ENCODE results near the gene FAM20C. TPM values are rescaled to one million over a fixed set of nuclear protein-coding genes. Genes with fewer than 3 reads are reported as not detected.

The FAM20C gene
- total and polyA plus RNA-seq, 2 of the 8 experiments (the other 6 are each of a cell fraction or from before 2014, with no cell fraction given): 9.5 to 34.8 TPM

- Histone ChIP-seq H3K4me1 (replicated peaks in 1 of 4; ENCODE audit: control insufficient read depth in 3 of 4, insufficient read depth in 4 of 4, low read length in 3 of 4) (no peaks in the 10 kb centered on the region), H3K4me3 (ENCODE audit: extremely low read depth in 1 of 4, insufficient read depth in 2 of 4, low read depth in 3 of 4, low read length in 4 of 4) (no peak overlapping the region), H3K4me2 (ENCODE audit: insufficient read depth in 1 of 2, low read depth in 2 of 2, low read length in 2 of 2) (no peak overlapping the region), H4K8ac (ENCODE audit: extremely low read depth, insufficient read depth, low read length) (no peak overlapping the region), H3K9ac (replicated peaks in 1 of 4; ENCODE audit: extremely low read depth in 1 of 4, low read depth in 3 of 4, low read length in 3 of 4) (no peak overlapping the region), H3K9me3 (ENCODE audit: insufficient read depth in 2 of 2, low read depth in 1 of 2, low read length in 1 of 2) (peaks cover 0 to 6% of the 10 kb centered on the region in 2 experiments; a peak in 1 of 4 replicates), H2BK120ac (replicated peaks; ENCODE audit: low read depth, low read length) (no peak overlapping the region), H3K23ac (ENCODE audit: insufficient read length) (no peak overlapping the region), H4K20me1 (replicated peaks in 1 of 2; ENCODE audit: control insufficient read depth in 1 of 2, insufficient read depth in 2 of 2, low read length in 2 of 2) (peaks cover 3 to 7% of the 10 kb centered on the region in 2 experiments), H3K4ac (replicated peaks; ENCODE audit: insufficient read length, low read depth, low read length) (no peak overlapping the region), H3K14ac (ENCODE audit: insufficient read length) (no peak overlapping the region), H3K36me3 (ENCODE audit: control insufficient read depth in 2 of 4, insufficient read depth in 4 of 4, low read length in 3 of 4) (peaks cover 0 to 3% (median 0%) of the 10 kb centered on the region in 4 experiments; a peak in 3 of 8 replicates), H3K79me1 (ENCODE audit: low read depth, low read length) (peaks cover 9% of the 10 kb centered on the region), H4K5ac (ENCODE audit: insufficient read length, low read depth, low read length) (no peak overlapping the region), H2BK5ac (ENCODE audit: low read depth, low read length) (no peak overlapping the region), H2AK5ac (ENCODE audit: low read depth, low read length) (no peak overlapping the region), H3K27ac (ENCODE audit: low read depth, low read length) (no peak overlapping the region), H4K91ac (replicated peaks; ENCODE audit: insufficient read length, low read length) (no peak overlapping the region), H2BK12ac (ENCODE audit: low read depth, low read length) (no peak overlapping the region), H3K18ac (ENCODE audit: extremely low read depth, low read length) (no peak overlapping the region), H2BK20ac (ENCODE audit: low read length) (no peak overlapping the region), H2AFZ (ENCODE audit: low read length) (no peak overlapping the region), H3K79me2 (ENCODE audit: control insufficient read depth in 1 of 2, insufficient read depth in 2 of 2, low read length in 2 of 2) (peaks cover 0 to 10% of the 10 kb centered on the region in 2 experiments; a peak in 2 of 4 replicates), H3K23me2 (ENCODE audit: low read depth, low read length) (peaks cover 4% of the 10 kb centered on the region; the same call in 1 of the 2 replicates), H3K27me3 (replicated peaks in 1 of 4; ENCODE audit: control insufficient read depth in 3 of 4, extremely low read depth in 1 of 4, insufficient read depth in 3 of 4, low read length in 3 of 4) (no peaks in the 10 kb centered on the region), H3K56ac (replicated peaks; ENCODE audit: insufficient read length, low read depth, low read length) (no peak overlapping the region), H2BK15ac (ENCODE audit: low read length) (no peak overlapping the region)
- DNase-seq (ENCODE audit: low read depth in 1 of 2, low spot score in 2 of 2) (no peak), FAIRE-seq (no peak)
- POLR2A ChIA-PET (ENCODE audit: partially characterized antibody): no interaction called here
- TF ChIP-seq HDAC2 (IDR thresholded peaks at IDR 0.05; ENCODE audit: borderline replicate concordance in 1 of 2, low read depth in 2 of 2, low read length in 2 of 2): no peak
- no peak for TF ChIP-seq EZH2 (IDR thresholded peaks at IDR 0.05; ENCODE audit: low read depth, low read length, severe bottlenecking)
- TF ChIP-seq CHD1 (IDR thresholded peaks at IDR 0.05; ENCODE audit: low read depth, low read length): no peak
- TF ChIP-seq SIN3A (conservative IDR thresholded peaks at IDR 0.05 in 1 of 2, IDR thresholded peaks at IDR 0.05 in 1 of 2; ENCODE audit: low read depth in 1 of 2, low read length in 2 of 2): no peak
- no peak for TF ChIP-seq RAD21 (IDR thresholded peaks at IDR 0.05 in 1 of 2, conservative IDR thresholded peaks at IDR 0.05 in 1 of 2; ENCODE audit: low read depth in 2 of 2, low read length in 2 of 2)
- TF ChIP-seq FOSL1 (IDR thresholded peaks at IDR 0.05; ENCODE audit: insufficient read depth, low read depth, low read length): no peak
- CTCF ChIA-PET (ENCODE audit: partially characterized antibody): interaction anchor here (0.8 to 1.4 kb wide), 6 partner anchors 9 to 180 kb away, joined by 3 to 5 read pairs (median 3); no protein-coding TSS in a partner anchor
- WGBS, 2 experiments (ENCODE audit: extremely low coverage in 1 of 2, insufficient coverage in 1 of 2, insufficient read length in 1 of 2, insufficient replicate concordance in 2 of 2, low coverage in 1 of 2, low lambda C conversion rate in 2 of 2, missing lambda C conversion rate in 1 of 2): 90% methylated on average over 28 of the region's 28 CpGs; no CpG with 5 or more reads in 1 of the 2 experiments
Observed at GRCh38 chr7:234708-235553, 42.6 kb downstream of the FAM20C start.
